Liver (tissue), 4 donors: ENCODE data around the gene PARVG. TPM values are rescaled to one million over a fixed set of nuclear protein-coding genes. Genes with fewer than 3 reads are reported as not detected.

Experiments used
- polyA plus RNA-seq, 2 donors: library from polyadenylated mRNA; stranded (reverse) in 1 of 2; unstranded in 1 of 2; fragments of 200-250 nt in 1 of 2; fragments of >200 nt in 1 of 2; fragmentation: Nextera tagmentation in 1 of 2; extraction: Ambion mirVana in 1 of 2; gene quantifications; one replicate each; pipeline versions ENCODE4 v1.2.1 to v1.2.3, GENCODE V29; 2013 to 2015
- total RNA-seq, 2 donors: library from RNA; depleted of rRNA; stranded (reverse); fragments of >200 nt; gene quantifications; one replicate each; pipeline ENCODE4 v1.2.3, GENCODE V29; 2014
- donor health status: healthy.
- donor health status: healthy.
- donor health status: healthy.

Gene PARVG
- total and polyA plus RNA-seq, 4 donors, result 4.0 to 12.1 (median 6.6) TPM

Other genes starting within 250 kb of the PARVG start
- 10 to 100 TPM; 28.4 to 30.1 TPM for gene SAMM50, start 225.5 kb upstream of the PARVG start, total RNA-seq
- gene SAMM50, start 225.5 kb upstream of the PARVG start, polyA plus RNA-seq, result 10 to 100 TPM; 19.2 to 23.6 TPM
- 10 to 100 TPM; 14.0 to 55.5 TPM for gene PARVB, start 156.6 kb upstream of the PARVG start, total RNA-seq
- gene PARVB, start 156.6 kb upstream of the PARVG start, polyA plus RNA-seq, result 10 to 100 TPM in 1 of 2 donors, 1 to 10 TPM in 1; 3.2 to 21.5 TPM
- under 1 TPM; 0.09 to 0.17 TPM for gene SHISAL1, start 132.0 kb downstream of the PARVG start, total RNA-seq
- under 1 TPM; 0.07 to 0.16 TPM for gene SHISAL1, start 132.0 kb downstream of the PARVG start, polyA plus RNA-seq